Measurements from ENCODE around the gene OARD1.
"Not testable (repeated sequence)": the region's sequence is repeated elsewhere in the genome, so short reads cannot be mapped to it uniquely, and the experiment has no call there.

The OARD1 gene

DNA sequence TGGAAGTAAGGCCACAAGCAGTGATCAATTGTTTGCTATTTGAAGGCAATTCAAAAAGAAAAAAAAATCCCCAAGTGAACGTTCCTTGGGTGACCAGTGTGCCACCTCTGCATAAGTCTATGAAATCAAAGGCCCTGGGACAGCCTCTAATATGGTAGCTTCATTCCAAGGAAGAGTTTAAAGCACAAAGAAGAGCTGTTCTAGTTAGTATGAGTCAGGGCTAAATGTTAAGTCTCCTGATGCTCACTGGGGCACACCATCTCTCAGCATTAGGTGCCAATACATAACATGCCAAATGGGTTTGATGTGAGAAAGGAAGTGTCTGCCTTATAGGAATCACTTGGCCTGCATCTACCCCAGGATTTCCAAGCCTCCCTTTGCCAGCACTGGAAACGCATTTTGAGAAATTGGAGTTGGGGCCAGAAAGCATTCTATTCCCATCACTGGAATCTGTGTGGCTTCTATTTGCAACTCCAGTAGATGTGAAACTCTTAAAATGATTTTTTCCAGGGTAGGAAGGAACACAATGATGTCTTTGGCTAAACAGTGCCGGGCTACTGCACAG, 46.1 kb downstream of the OARD1 start:
- DNase-seq (ENCODE audit: low spot score) = no peak

DNA sequence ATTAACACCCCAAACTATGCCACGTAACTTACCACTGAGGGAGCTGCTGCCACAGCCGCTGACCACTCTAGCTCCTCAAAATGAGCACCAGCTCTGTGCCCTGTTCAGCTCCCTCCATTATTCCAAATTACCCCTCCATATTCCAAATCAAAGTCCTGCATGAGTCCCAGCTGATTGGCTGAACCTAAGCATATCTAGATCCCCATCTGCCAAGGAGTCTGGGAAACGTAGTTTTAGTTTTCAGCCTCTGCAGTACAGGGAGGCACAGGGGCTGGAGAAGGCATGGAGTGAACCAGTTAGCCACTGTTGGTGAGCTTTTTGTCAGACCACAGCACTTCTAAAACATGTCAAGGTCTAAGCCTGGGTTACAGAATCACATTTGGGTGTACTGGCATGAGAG, 49.0 kb downstream of the OARD1 start:
- DNase-seq (ENCODE audit: low spot score) = no peak

DNA sequence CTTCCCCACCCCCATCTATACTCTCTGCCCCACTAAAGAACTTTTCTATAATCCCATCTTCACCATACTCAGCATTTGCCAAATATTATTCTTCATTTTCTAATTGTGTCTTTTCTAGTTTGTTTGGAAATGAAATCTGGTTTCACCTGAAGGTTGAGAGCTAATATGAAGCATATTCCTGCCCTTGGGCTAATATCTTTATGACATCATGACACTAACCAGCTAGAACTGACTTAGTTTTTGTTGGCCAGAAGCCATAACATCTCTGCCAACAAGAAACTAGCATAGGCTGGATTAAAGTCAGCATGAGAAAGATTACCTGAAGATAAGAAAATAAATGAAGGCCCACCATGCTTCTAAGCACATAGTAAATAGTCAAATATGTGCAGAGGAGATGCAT, 49.9 kb downstream of the OARD1 start:
- no peak for DNase-seq (ENCODE audit: low spot score)

DNA sequence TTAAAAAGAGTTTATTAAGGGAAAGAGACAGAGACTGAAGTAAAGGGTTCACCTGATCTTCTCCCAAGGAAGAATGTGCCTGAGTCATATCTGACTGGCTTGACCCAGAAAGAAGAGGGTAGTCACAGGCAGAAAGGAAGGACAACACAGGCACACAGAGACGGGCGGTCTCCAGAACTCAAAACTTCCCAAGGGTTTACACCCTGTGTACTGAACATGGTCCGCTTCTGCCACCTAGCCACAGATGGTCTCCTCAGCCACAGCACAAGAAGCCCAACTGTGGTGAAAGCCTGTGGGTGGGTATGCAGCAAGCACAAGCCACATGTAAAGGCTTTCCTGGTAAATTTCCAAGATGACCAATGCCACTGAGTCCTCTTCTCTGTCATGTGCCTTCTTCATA, 50.3 kb downstream of the OARD1 start:
- DNase-seq (ENCODE audit: low spot score) = no peak

DNA sequence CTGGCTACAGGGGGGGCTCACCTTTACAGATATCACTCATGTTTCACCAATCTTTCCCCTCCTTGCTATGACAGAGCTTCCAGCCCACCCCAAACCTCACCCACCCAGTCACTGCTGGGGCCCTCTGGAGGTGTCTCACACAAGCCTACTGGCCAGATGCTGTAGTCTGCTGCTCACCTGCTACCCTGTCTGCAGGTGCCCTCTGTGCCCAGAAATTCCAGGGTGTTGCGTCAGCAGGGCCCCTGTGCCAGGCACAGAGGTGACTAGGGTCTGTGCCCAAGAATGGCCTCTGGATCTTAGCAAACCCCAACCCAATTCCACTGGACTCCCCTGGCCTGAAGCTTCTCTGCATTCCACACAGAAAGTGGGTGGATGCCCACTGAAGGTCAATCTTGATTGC, 54.5 kb downstream of the OARD1 start:
- DNase-seq (ENCODE audit: low spot score) = no peak

DNA sequence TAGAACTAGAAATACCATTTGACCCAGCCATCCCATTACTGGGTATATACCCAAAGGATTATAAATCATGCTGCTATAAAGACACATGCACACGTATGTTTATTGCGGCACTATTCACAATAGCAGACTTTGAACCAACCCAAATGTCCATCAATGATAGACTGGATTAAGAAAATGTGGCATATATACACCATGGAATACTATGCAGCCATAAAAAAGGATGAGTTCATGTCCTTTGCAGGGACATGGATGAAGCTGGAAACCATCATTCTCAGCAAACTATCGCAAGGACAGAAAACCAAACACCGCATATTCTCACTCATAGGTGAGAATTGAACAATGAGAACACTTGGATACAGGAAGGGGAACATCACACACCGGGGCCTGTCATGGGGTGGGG, 56.3 kb downstream of the OARD1 start:
- DNase-seq (ENCODE audit: low spot score) = not testable (repeated sequence)

DNA sequence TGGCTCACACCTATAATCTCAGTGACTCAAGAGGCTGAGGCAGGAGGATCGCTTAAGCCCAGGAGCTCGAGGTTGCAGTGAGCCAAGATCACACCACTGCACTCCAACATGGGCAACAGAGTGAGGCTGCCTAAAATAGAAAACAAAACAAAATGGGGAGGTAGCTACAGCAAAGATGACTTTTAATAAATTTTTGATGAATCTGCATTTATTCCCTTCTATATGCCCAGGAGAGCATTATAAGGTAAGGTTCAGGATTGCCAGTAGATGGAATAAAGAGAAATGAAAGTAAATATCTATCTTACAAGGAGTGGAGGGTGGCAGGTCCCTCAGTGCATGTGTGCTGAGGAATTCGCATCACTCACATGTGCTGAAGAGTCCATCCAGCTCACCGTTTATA, 57.4 kb downstream of the OARD1 start:
- DNase-seq (ENCODE audit: low spot score) = no peak
